GM19463 (cell line): ENCODE results near the gene TCF7L2.

ENCODE experiments used
- ATAC-seq: cut with Tn5 transposase; IDR thresholded peaks from one replicate; pipeline ENCODE4 v1.9.1; 2021; ENCODE audit warnings: mild to moderate bottlenecking, moderate library complexity; ENCODE audit not compliant: unreplicated experiment

Gene TCF7L2

GRCh38 chr10:112946649-112947048 is 3.4 kb upstream of the TCF7L2 start:
- ATAC-seq = no peak

GRCh38 chr10:112948196-112948595 is 1.9 kb upstream of the TCF7L2 start:
- no peak for ATAC-seq

GRCh38 chr10:112949143-112949823 is 764 bp upstream of the TCF7L2 start:
- no peak for ATAC-seq

GRCh38 chr10:112950714-112951358 is 789 bp downstream of the TCF7L2 start:
- ATAC-seq = no peak

GRCh38 chr10:112951359-112952281 is 1.6 kb downstream of the TCF7L2 start:
- ATAC-seq = no peak

GRCh38 chr10:112952282-112953173 is 2.5 kb downstream of the TCF7L2 start:
- no peak for ATAC-seq

- ATAC-seq = no peak
Measured at GRCh38 chr10:112953174-112954159, 3.4 kb downstream of the TCF7L2 start.

- no peak for ATAC-seq
Measured at GRCh38 chr10:112954974-112955581, 5.0 kb downstream of the TCF7L2 start.

GRCh38 chr10:112955582-112956421 is 5.8 kb downstream of the TCF7L2 start:
- no peak for ATAC-seq

GRCh38 chr10:112956631-112957350 is 6.7 kb downstream of the TCF7L2 start:
- no peak for ATAC-seq

- no peak for ATAC-seq
Measured at GRCh38 chr10:112957640-112958092, 7.6 kb downstream of the TCF7L2 start.

GRCh38 chr10:112958275-112958995 is 8.4 kb downstream of the TCF7L2 start:
- ATAC-seq = no peak

GRCh38 chr10:112959207-112959838 is 9.3 kb downstream of the TCF7L2 start:
- ATAC-seq = no peak

- no peak for ATAC-seq
Measured at GRCh38 chr10:112960151-112960681, 10.2 kb downstream of the TCF7L2 start.

GRCh38 chr10:112961609-112962008 is 11.6 kb downstream of the TCF7L2 start:
- no peak for ATAC-seq

- no peak for ATAC-seq
Measured at GRCh38 chr10:112962343-112962742, 12.3 kb downstream of the TCF7L2 start.
